GM23338 (cell line): ENCODE data around the gene SLC25A30.

Source experiments
- CREB1 ChIP-seq: fragments of 250-450 bp; sonication (Bioruptor Pico); IDR thresholded peaks from 2 replicates; pipeline ENCODE4 v1.5.0; 2020; ENCODE audit warnings: low read depth, mild to moderate bottlenecking, moderate library complexity
- CTCF ChIP-seq, 2 experiments: fragments of 200-600 bp in 1 of 2; sonication (generic) in 1 of 2; conservative IDR thresholded peaks; 2 replicates each; pipeline versions ENCODE4 v1.5.1 to v1.6.1; 2016 to 2017; ENCODE audit warnings: antibody characterized with exemption in 2 of 2, low read depth in 2 of 2, mild to moderate bottlenecking in 2 of 2, moderate library complexity in 1 of 2
- ETS1 ChIP-seq: IDR thresholded peaks from 2 replicates; pipeline ENCODE4 v1.6.1; 2016; ENCODE audit warnings: antibody characterized with exemption
- EZH2 ChIP-seq: fragments of 200-600 bp; sonication (generic); IDR thresholded peaks from one replicate; pipeline ENCODE4 v1.8.0; 2017; ENCODE audit warnings: antibody characterized with exemption, mild to moderate bottlenecking, low read depth; ENCODE audit not compliant: unreplicated experiment
- EZH2phosphoT487 ChIP-seq: fragments of 200-600 bp; sonication (generic); IDR thresholded peaks from one replicate; pipeline ENCODE4 v1.8.1; 2018; ENCODE audit warnings: antibody characterized with exemption; ENCODE audit not compliant: unreplicated experiment
- NANOG ChIP-seq: IDR thresholded peaks from 2 replicates; pipeline ENCODE4 v1.6.1; 2016; ENCODE audit warnings: antibody characterized with exemption, borderline replicate concordance
- POLR2AphosphoS5 ChIP-seq: IDR thresholded peaks from 2 replicates; pipeline ENCODE4 v1.6.1; 2016; ENCODE audit warnings: antibody characterized with exemption, low read depth
- REST ChIP-seq: IDR thresholded peaks from one replicate; pipeline ENCODE4 v1.6.1; 2018; ENCODE audit warnings: antibody characterized with exemption; ENCODE audit not compliant: unreplicated experiment
- ZNF331 ChIP-seq: fragments of 250-450 bp; sonication (Bioruptor Pico); IDR thresholded peaks from 2 replicates; pipeline ENCODE4 v1.5.0; 2020; ENCODE audit warnings: low read depth, mild to moderate bottlenecking, moderate library complexity

GRCh38 chr13:45415112-45415511, 3.1 kb downstream of the SLC25A30 start:
- TF ChIP-seq CTCF (conservative IDR thresholded peaks at IDR 0.05; ENCODE audit: low read depth in 2 of 2) = no peak
- no peak for TF ChIP-seq EZH2
- no peak for TF ChIP-seq ETS1
- no peak for TF ChIP-seq EZH2phosphoT487
- no peak for TF ChIP-seq REST
- TF ChIP-seq ZNF331 = no peak
- no peak for TF ChIP-seq CREB1 (CRISPR knock-in tag)
- TF ChIP-seq POLR2AphosphoS5 = no peak
- TF ChIP-seq NANOG = no peak
